ENCODE measurements around the gene LCE4A.
"Not testable (repeated sequence)": the region's sequence is repeated elsewhere in the genome, so short reads cannot be mapped to it uniquely, and the experiment has no call there.

The LCE4A gene, protein sequence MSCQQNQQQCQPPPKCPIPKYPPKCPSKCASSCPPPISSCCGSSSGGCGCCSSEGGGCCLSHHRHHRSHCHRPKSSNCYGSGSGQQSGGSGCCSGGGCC

DNA sequence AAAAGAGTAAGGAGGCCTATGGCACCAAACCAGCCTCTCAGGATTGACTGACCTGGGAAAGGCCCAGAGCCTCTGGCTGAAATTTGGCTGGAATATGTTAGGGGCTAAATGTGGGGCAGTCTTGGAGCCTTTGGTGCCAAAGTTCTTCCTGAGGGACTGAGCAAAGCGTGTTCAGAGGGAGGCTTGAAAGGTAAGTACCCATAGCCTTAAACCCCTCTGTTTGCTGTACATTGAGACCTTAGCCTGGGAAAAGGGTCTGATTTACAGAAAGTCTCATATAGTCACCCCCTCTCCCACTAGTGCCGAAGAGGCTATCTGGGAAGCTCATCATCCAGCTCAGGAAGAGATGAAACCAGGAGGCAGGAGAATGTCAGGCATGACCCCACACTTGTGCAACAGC, at the start of gene LCE4A:
Gene LCE4A, plus strand, starts transcription at position 301 of the 400 bp plus-strand sequence. CDS start 916 bp downstream, outside the sequence.
- no peak for DNase-seq

GRCh38 chr1:152658649-152659048, 49.3 kb upstream of the LCE4A start:
- DNase-seq: no peak

DNA sequence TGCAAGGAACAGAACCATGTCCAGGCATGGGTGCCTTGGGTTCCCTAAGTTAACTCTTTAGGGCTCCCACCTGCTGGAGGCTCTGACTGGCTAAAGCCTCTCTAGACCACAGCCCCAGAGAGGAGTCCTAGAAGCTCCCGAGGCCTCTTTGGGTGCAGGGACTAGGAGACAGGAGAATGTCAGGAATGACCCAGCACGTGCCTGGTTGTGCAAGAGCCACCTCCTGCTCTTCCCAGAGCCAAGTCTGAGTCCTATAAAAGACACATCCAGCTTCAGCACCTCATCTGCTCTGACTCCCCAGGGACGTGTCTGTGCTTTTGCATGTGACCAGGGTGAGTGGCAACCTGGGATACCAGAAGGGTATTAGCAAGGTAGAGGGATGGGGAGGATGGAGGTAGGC, 44.9 kb upstream of the LCE4A start, which contains the start of gene LCE2D:
Gene LCE2D, plus strand, starts transcription at position 283 of the 400 bp plus-strand sequence. CDS start 726 bp downstream, outside the sequence.
- DNase-seq: no peak

DNA sequence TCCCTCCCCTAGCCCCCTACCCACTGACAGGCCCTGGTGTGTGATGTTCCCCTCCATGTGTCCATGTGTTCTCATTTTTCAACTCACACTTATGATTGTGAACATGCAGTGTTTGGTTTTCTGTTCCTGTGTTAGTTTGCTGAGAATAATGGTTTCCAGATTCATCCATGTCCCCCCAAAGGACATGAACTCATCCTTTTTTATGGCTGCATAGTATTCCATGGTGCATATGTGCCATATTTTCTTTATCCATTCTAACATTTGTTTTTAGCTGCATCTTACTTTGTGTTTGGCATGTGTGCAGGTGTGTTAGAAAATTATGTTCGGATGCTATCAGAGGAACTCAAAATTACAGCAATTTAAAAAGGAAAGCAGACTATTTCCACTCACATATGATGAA, 41.8 kb upstream of the LCE4A start:
- not testable (repeated sequence) for DNase-seq

GRCh38 chr1:152667648-152668047, 40.3 kb upstream of the LCE4A start:
- no peak for DNase-seq

DNA sequence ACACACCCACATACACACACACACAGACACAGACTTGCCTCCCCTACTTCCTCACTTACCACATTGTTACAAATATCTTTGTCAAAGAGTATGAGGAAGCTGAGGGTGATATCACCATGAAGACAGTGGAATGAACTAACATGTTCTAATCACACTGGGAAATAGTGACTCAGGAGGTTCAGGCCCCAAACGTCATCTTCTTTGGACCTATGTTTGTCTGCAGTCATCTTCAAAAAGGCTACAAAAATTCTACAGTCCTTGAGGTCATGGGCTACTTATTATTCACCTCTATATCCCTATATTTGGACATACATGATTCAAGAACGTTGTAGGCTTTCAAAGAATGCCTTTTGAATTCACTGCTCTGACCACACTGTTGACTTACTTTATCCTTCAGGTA, 34.9 kb upstream of the LCE4A start:
- peak; percentile 23 for DNase-seq

DNA sequence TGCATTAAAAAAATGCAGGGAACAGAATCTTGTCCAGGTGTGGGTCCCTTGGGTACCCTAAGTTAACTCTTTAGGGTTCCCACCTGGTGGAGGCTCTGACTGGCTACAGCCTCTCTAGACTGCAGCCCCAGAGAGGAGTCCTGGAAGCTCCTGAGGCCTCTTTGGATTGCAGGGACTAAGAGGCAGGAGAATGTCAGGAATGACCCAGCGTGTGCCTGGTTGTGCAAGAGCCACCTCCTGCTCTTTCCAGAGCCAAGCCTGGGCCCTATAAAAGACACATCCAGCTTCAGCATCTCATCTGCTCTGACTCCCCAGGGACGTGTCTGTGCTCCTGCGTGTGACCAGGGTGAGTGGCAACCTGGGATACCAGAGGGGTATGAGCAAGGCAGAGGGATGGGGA, 33.0 kb upstream of the LCE4A start, which contains the start of gene LCE2C:
Gene LCE2C, plus strand, starts transcription at position 297 of the 400 bp plus-strand sequence. CDS start 737 bp downstream, outside the sequence.
- not testable (repeated sequence) for DNase-seq

- no peak for DNase-seq
Observed at GRCh38 chr1:152679459-152679858, 28.5 kb upstream of the LCE4A start.

- no peak for DNase-seq
Observed at GRCh38 chr1:152681616-152682015, 26.3 kb upstream of the LCE4A start.

- no peak for DNase-seq
Observed at GRCh38 chr1:152683846-152684245, 24.1 kb upstream of the LCE4A start.

- not testable (repeated sequence) for DNase-seq
Observed at GRCh38 chr1:152685823-152686222, 22.1 kb upstream of the LCE4A start, which contains the start of gene LCE2B. TSS of gene LCE2B (plus strand) at chr1:152686123. CDS start at chr1:152686844, 721 bp downstream.

DNA sequence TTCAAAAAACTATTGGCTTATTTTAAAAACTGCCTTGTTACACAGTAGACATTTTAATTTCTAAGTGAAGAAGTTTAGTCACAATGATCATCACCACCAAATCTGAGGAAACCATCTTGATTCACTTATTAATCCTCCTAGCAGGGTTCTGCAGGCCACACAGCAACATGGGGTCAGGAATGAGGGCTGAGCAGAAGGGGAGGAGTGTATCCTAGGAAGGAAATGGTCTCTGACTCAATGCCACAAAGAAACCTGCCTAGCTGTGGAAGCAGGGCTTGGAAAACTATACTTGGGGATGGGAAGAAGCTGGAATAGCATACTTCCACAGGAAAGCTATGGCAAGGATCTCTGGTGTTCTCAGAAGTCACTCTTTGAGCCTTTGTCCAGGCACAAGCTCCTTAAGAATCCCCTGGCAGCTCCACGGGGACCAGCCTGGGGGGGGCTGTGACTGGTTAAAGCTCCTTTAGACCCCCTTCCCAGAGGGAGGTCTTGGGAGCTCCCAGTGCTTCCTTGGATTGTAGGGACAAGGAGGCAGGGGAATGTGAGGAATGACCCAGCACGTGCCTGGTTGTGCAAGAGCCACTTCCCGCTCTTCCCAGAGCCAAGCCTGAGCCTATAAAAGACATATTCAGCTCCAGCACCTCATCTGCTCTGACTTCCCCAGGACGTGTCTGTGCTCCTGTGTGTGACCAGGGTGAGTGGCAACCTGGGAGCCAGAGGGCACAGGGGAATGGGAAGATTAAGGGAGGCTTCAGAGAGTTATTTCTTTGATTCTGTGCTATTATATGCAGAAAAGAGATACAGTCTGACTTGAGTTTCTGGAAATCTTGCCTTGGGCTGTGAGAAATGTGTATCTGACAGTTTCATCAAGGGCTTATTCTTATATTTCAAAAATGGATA, 10.0 kb upstream of the LCE4A start, which contains the start of gene LCE2A:
Gene LCE2A, plus strand, starts transcription at position 645 of the 900 bp plus-strand sequence. CDS start 557 bp downstream, outside the sequence.
- no peak for DNase-seq

DNA sequence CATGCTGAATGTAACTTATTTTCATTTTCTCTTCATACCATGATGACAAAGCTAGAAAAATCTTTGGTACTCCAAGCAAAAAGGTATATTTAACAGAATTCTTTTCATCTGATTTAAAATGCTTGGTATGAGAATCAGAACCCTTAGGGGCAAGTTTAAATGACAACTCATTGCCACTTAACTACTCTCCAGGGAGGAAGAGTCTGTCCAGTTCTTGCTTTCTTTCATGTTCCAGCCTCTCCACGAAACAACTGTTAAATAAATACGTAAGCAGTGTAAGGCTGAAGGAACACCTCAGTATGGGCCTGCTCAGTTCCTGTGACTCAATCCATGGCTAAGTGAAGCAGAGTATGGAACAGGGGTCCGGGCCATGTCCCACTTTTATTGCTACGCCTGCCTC, 8.2 kb upstream of the LCE4A start:
- no peak for DNase-seq

DNA sequence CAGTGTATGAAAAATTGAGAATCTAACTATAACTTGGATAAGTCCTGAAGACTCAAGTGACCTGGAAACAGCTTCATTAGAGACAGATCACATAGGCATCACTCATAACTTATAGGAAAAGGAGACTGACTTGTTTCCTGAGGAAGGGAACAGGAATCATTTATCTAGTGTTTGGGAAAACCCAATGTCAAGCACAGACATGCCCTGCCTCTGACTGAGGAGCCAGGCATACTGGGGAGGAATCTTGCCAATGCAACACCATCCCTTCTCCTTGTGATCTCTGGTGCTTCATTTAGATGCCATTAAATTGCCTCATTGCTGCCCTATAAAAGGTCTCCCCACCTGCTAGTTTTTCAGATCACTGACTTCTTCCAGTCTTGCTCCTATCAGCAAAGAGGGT, 10.3 kb downstream of the LCE4A start:
- DNase-seq: no peak

DNA sequence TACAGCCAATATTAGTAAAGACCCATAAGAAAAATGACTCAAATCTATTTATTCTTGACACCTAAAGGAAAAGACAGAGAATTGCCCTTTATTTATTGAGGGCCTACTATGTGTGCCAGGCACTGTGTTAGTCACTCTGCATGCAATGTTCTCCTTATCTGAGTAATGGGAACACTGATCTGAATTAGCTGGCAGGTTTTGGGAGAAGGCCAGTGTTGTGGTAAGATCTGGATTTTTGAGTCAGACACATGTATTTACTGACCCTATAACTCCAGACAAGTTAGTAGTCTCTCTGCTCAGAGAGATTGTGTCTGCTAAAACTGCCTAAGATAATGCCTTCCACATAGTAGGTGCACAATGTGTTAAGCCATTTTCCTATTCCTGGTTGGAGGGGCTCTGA, 17.3 kb downstream of the LCE4A start:
- no peak for DNase-seq

DNA sequence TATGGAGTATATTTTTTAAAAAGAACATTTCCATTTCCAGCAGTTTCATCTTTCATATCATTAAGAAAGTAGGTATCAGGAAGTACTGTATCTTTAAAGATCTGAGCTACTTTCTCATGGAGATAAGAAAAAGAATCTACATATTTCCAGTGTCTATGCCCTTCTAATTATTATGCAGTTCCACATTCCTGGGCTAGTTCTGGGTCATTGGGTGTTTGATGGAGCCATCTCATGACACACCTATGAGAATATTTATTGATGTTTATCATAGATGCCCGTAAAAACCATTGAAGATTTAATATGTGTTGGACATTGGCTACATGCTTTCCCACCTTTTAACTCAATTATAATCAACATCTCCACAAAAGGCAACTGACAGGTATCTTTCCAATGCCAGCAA, 21.0 kb downstream of the LCE4A start:
- DNase-seq: no peak

DNA sequence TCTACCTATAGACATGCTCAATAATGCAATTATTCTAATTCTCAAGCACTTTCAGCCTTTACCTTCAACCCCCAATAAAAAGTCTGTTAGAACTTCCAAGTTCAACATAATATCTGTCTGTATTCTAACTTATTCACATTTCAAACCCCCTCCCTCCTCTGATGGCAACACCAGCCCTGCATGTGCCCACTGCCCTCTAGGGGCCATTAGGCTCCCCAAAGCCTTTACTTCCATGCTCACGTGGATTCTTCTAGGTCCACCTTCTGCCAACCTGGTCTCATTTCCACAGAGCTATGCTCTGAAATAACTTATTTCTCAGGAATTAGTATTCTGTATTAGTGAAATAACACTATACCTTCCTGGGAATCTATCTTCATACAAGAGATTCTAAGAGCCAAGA, 27.7 kb downstream of the LCE4A start:
- peak; percentile 41 for DNase-seq

GRCh38 chr1:152737997-152738396, 30.0 kb downstream of the LCE4A start:
- DNase-seq: no peak

DNA sequence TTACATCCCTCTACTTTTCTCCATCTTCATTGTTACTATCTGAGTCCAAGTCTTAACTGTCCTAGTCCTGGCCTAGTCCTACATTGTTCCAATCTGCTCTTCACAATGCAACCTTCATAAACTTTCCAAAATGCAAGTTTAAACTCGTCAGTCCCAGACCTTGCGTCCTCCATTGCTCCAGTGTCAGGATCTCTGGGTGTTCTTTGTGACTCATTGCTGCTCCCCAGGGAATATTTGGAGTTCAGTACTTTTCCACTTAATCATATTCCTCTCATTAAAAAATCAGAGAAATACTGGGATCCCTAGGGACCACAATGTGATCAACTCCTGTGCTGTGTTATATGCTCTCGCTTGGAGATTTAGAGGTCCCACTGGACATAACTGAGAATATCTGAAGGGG, 31.9 kb downstream of the LCE4A start:
- no peak for DNase-seq

DNA sequence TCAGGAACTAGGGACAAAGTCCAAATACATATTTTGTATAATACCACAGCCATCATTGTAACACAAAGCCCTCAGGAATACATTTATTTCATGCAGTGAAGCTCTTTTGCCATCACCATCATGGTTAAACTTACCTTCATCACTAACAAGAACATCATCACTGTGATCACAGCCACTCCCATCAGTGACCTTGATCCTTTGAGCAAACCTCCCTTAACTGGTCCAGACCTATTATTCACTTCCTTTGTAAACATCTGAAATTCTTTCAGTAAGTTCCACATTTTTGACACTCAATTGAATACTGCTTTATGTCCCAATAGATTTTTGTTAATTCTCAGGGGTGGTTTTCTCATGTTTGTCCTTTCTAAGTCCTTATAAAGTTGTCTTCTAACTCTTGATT, 33.7 kb downstream of the LCE4A start:
- DNase-seq: no peak

DNA sequence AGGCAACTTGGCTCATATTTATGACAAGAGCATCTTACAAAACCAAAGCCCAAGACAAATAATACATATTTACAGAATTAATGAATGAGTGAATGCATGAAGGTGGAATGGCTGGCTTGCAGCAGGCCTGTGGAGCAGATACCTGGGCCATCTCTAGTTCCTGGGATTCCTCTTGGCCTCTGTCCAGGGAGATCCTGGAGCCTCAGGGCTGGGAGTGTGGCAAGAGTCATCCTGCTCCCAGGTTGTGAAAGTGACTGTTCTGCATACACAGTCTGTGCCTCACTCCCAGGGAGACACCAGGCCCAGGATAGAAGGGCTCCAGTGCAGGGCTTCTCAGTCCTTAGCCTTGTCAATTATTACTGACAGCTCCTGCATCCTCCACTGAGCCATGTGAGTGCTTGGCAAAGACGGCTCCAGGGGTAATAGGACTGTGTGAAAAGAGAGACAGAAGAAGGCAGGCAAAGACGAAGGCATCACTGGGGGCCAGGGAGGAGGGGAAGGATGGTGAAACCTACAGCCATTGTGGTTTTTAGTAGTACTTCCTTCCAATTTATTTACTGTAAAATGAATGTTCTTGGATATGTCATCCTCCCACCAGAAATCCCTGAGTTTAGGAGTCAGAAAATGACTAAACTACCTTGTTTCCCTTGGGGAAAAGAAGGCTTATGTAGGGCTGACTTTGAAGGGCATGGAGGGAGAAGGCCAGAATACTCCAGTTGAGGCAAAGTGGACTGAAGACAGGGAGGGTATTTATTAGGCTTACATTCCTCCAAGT, 35.6 kb downstream of the LCE4A start:
- no peak for DNase-seq

DNA sequence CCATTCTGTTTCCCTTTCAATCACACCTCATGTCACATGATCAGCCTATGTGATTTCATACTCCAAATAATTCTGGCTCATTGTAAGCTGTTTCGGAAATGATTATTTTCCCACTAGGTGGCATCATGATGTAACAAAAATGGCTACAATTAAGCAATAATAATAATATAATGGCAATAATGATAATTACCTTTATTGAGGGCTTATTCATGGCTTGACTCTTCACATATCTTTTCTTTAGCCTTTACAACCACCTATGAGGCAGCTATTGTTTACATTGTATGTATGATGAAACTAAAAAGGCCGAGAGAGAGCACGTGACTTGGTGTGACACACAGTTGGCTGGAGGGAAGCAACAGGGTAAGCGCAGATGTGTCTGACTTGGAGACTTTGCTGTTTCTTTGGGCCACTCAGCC, 37.3 kb downstream of the LCE4A start:
- peak; percentile 67 for DNase-seq

GRCh38 chr1:152745765-152746444, 37.9 kb downstream of the LCE4A start:
- no peak for DNase-seq

All from OCI-M1 (cell line).